Suppressor macrophage treated with lipopolysaccharide for 4 hours (primary cell): Measurements from ENCODE around the gene ABHD8.

Experiments
- DNase-seq: peaks from one replicate; pipeline ENCODE4 v3.0.0-alpha.2; 2020

ABHD8 gene

DNA sequence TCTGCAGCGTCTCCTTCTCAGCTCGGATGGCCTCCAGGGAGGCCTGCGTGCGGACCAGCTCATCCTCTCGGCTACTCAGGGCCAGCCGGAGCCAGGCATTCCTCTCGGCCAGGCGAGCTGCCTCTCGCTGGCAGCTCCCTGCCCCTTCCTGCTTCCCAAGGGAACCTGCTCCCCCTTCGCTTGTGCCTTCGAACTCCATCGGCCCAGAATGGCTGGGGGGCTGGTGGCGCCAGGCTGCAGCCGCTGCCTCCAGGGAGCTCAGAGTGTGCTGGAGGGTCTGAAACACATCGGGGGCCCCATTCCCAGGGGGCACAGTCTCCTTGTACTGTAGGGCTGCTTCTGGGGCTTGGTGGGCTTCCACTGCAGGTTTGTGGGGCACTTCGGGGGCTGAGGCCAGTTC lies 40.7 kb downstream of the ABHD8 start:
- DNase-seq: no peak

GRCh38 chr19:17260842-17261325 lies 42.3 kb downstream of the ABHD8 start:
- peak; percentile 85 for DNase-seq

- no peak for DNase-seq
Measured at GRCh38 chr19:17259934-17260333, 43.3 kb downstream of the ABHD8 start.

DNA sequence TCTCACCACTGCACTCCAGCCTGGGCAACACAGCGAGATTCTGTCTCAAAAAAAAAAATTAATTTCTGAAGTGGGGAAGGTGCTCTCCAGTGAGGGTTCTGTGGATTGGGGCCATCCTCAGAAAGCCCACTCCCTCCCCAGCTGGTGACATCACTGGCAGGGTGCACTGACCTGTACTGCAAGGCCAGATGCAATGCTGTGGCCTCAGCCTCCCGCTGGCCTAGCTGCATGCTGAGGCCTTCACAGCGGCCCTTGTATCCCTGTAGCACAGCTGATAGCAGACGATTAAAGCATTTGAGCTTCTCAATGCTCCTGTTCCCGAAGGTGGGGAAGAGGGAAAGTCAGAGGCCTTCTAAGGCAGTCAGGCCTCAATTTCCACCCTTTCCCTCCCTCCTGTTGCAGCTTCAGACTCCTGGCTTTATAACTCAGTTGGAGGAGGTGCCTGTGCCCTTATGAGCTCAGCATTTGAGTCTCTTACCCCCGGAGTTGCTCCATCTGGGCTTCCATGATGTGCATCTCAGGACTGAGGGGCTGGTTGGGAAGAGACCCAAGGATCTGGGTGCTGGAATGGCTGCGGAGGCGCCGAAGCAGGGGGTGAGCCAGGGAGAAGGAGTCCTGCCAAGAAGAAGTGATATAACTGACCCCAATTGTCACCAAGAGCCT lies 44.0 kb downstream of the ABHD8 start:
- no peak for DNase-seq

DNA sequence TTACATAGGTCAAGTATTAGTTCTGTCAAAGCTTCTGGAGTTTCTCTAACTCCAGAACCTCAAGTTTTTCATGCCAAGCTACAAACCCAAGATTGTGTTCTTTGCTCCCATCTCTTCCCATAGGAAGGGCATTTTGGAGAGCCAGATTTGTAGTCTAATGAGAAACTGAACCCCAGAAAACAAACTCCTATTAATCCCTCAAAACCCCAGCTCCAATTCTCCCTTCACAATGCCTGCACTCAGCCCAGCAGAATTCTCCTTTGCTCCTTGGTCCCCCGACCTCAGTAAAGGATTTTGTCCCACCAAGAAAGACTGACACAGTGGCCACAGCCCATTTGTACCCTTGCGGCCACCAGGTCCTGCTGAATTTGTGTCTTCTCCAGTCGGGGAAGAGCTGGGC lies 47.1 kb downstream of the ABHD8 start:
- no peak for DNase-seq

DNA sequence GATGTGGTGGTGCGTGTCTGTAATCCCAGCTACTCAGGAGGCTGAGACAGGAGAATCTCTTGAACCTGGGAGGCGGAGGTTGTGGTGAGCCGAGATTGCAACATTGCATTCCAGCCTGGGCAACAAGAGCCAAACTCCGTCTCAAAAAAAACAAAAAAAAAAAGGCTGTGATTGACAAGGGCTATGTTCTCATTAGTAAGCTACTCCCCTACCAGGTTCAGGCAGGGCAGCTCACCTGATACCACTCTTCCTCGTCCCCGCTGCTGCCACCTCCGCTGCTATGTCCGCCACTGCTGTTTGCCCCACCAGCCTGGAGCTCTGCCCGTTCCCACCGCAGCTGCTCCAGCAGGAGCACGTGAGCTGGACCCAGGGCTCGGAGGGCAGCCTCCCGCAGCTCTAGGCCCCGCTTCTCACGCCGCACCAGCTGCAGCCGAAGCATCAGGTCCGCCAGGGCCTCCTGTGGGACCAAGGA lies 48.0 kb downstream of the ABHD8 start:
- DNase-seq: no peak

DNA sequence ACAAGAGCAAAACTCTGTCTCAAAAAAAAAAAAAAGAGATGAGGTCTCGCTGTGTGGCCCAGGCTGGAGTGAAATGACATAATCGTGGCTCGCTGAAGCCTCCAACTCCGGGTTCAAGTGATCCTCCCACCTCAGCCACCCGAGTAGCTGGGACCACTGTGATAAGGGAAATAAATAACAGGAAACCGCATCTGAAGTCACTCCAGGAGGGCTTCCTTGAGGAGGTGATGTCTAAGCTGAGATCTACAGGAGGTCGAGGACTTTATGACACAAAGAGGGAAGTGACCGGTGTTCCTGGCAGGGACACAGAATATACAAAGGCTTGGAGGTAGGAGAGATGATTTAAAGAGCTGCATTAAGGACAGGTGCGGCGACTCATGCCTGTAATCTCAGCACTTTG lies 48.6 kb downstream of the ABHD8 start:
- DNase-seq: no peak

- no peak for DNase-seq
Measured at GRCh38 chr19:17249887-17250548, 53.2 kb downstream of the ABHD8 start.

DNA sequence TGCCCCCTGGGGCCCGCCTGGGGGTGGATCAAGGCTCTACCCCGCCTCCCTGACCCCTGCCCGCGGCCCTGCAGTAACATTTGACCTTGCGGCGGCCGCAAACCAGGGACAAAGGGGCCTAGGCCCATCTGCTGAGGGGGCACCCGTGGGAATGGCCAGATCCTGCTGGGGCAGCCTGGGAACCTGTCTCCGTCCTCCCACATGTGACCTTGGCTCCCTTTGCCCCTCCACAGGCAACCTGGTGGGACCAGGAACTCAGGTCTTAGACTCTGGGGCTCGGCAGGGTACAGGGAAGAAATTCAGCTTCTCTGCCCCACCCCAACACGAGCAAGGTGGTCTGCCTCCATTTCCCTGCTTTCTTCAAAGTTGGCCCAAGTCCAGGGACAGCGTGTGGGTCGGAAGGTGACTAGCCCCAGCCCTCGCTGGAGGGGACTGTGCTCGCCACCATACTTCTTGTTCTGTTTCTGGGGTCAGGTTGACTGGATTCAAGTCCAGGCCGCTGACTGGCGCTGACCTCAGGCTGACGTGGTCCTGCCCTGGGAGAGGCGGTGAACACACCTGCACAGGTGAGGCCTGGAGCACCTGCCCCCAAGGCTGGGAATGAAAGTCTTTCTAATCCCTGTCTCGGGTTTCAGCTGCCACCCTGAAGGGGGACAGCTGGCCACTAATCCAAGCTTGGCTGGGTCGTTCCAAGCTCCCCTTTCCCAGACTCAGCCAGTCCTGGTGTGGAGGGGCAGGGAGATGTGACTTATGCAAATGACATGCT lies 55.0 kb downstream of the ABHD8 start:
- DNase-seq: no peak

GRCh38 chr19:17246681-17247425 lies 56.4 kb downstream of the ABHD8 start:
- peak; percentile 46 for DNase-seq

DNA sequence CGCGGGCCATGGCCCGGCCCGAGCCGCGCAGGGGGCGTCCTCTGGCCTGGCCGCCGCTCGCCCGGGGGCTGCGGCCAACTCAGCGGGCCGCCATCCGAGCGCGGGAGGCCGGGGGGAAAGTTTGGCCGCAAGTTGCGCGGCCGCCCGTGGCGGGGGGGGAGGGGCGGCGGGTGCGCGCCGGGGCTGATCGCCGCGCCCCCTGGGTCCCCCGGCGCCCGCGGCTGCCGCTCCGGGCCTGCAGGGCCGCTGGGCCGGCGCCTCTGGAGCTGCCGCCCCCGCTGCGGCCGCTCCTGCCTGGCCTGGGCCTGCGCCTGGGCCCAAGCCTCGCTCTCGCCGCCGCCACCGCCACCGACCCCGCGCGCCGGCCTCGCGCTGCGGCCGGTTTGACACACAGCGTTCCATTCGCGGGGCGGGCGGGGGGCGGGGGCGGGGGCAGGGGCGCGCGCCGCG lies 57.7 kb downstream of the ABHD8 start, which contains the start of gene NR2F6:
Gene NR2F6, minus strand, starts transcription at position 385 of the 450 bp plus-strand sequence. CDS start 699 bp downstream, outside the sequence.
- no peak for DNase-seq

GRCh38 chr19:17244618-17245534 lies 58.3 kb downstream of the ABHD8 start:
- DNase-seq: peak; percentile 30

- no peak for DNase-seq
Measured at GRCh38 chr19:17243830-17244617, 59.2 kb downstream of the ABHD8 start.

DNA sequence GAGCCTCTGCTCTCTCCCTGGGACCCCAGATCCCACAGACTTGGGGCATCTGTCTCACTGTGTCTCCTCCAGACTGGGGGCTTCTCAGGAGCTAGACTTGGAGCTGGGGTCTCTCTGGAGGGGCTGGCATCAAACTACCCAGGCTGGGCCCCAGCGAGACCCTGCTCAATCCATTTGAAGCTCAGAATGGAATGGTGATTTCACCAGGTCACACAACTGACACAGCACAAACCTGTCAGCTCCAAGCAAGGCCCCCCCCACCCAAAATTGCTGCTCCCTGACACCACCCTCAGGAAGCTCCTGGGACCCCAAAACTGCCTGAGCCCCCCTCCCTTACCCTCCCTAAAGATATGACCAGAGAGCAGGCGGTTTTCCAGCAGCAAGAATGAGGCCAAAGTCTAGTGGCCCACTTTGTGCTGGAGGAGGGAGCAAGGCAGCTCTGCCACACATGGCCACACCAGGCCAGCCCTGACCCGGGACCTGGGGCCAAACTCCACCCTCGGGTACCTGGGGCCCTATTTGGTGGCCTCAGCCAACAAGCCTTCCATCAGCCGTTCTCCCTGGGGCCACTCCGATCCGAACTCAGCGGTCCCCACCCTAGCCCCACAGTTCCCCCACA lies 59.9 kb downstream of the ABHD8 start:
- DNase-seq: no peak

GRCh38 chr19:17242431-17243208 lies 60.6 kb downstream of the ABHD8 start:
- DNase-seq: no peak
